GM20000 (cell line): ENCODE data around the gene PLEKHA5.

Source experiments
- DNase-seq: peaks from one replicate; pipeline ENCODE4 v3.0.0; 2012; ENCODE audit warnings: low spot score
- CTCF ChIP-seq: IDR thresholded peaks from 2 replicates; pipeline ENCODE4 v1.5.1; 2012; ENCODE audit warnings: mild to moderate bottlenecking, control low read depth; ENCODE audit errors: extremely low read depth, missing control alignments

PLEKHA5 gene

GRCh38 chr12:19155981-19156734 is 26.6 kb downstream of the PLEKHA5 start:
- no peak for TF ChIP-seq CTCF
- DNase-seq: no peak

- no peak for DNase-seq
- TF ChIP-seq CTCF: no peak
These were observed 29.4 kb downstream of the PLEKHA5 start for GRCh38 chr12:19158923-19159322.

- no peak for TF ChIP-seq CTCF
- DNase-seq: no peak
These were observed 31.7 kb downstream of the PLEKHA5 start for GRCh38 chr12:19161216-19161615.

- no peak for DNase-seq
- no peak for TF ChIP-seq CTCF
These were observed 35.9 kb downstream of the PLEKHA5 start for GRCh38 chr12:19165451-19165850.

- no peak for TF ChIP-seq CTCF
- no peak for DNase-seq
These were observed 36.9 kb downstream of the PLEKHA5 start for GRCh38 chr12:19166387-19166786.

- no peak for DNase-seq
- TF ChIP-seq CTCF: no peak
These were observed 37.4 kb downstream of the PLEKHA5 start for GRCh38 chr12:19166956-19167355.

- TF ChIP-seq CTCF: no peak
- DNase-seq: no peak
These were observed 38.2 kb downstream of the PLEKHA5 start for GRCh38 chr12:19167708-19168107.
